ENCODE measurements around the gene ITGA3. TPM values are rescaled to one million over a fixed set of nuclear protein-coding genes. Genes with fewer than 3 reads are reported as not detected.

ITGA3 gene
- total and polyA plus RNA-seq, 7 donors = 15.6 to 85.1 (median 38.4) TPM

- H3K27ac ChIP-seq = no peak overlapping the region
- DNase-seq = no peak
- 92 to 95% methylated on average over 4 of the region's 4 CpGs for WGBS, 2 donors
- H3K36me3 ChIP-seq = peaks cover 28 to 76% (median 50%) of the 10 kb centered on the region in 4 donors
- H3K9me3 ChIP-seq = no peaks in the 10 kb centered on the region
- intact Hi-C loops (cut with DNase I) = no loop called here
- H3K4me3 ChIP-seq = no peak overlapping the region
- H3K4me1 ChIP-seq = peaks cover 0 to 30% (median 21%) of the 10 kb centered on the region in 4 donors
- no peak for TF ChIP-seq EP300 (IDR thresholded peaks at IDR 0.05)
- TF ChIP-seq POLR2AphosphoS5 (IDR thresholded peaks at IDR 0.05) = no peak
- no peak for TF ChIP-seq POLR2A (IDR thresholded peaks at IDR 0.05)
- TF ChIP-seq, protein P1, sequence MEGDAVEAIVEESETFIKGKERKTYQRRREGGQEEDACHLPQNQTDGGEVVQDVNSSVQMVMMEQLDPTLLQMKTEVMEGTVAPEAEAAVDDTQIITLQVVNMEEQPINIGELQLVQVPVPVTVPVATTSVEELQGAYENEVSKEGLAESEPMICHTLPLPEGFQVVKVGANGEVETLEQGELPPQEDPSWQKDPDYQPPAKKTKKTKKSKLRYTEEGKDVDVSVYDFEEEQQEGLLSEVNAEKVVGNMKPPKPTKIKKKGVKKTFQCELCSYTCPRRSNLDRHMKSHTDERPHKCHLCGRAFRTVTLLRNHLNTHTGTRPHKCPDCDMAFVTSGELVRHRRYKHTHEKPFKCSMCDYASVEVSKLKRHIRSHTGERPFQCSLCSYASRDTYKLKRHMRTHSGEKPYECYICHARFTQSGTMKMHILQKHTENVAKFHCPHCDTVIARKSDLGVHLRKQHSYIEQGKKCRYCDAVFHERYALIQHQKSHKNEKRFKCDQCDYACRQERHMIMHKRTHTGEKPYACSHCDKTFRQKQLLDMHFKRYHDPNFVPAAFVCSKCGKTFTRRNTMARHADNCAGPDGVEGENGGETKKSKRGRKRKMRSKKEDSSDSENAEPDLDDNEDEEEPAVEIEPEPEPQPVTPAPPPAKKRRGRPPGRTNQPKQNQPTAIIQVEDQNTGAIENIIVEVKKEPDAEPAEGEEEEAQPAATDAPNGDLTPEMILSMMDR (IDR thresholded peaks at IDR 0.05) = no peak
- no peaks in the 10 kb centered on the region for H3K27me3 ChIP-seq
These were observed 81.1 kb downstream of the ITGA3 start for GRCh38 chr17:50137042-50137441.

DNA sequence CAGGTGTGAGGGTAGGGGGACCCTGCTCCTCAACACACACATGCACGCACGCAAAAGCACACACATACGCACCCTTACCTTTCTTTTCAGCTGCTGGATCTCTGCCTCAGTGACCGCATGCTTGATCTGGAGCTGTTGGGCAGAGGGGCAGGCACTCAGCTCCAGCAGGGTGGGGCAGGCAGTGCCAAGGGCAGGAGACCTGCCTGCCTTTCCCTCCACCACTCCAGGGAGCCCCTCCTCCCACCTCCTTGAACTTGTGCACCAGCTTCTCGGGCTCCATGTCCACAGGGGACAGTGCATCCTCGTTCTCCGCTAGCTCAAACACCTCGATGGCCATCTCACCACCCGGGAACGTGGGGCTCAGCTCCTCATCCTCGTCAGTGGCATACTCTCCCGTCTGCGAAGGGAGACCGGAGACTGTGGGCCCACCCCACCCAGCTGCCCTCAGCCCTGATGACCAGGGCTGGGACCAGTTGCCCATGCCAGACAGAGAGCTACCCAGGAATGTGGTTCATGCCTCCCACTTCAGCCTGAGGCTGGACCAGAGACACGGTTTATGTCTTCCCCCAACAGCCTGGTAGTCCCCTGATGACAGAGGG lies 83.4 kb downstream of the ITGA3 start:
- no peaks in the 10 kb centered on the region for H3K9me3 ChIP-seq
- 91% methylated on average over 15 of the region's 15 CpGs for WGBS, 2 donors
- H3K27me3 ChIP-seq = no peaks in the 10 kb centered on the region
- DNase-seq = no peak
- intact Hi-C loops (cut with DNase I) = no loop called here
- H3K4me3 ChIP-seq = no peak overlapping the region
- peak overlapping the region in 1 of 4 donors; percentile 55 for H3K27ac ChIP-seq
- H3K36me3 ChIP-seq = peaks cover 32 to 97% (median 62%) of the 10 kb centered on the region in 4 donors
- peaks cover 0 to 11% (median 4%) of the 10 kb centered on the region in 4 donors for H3K4me1 ChIP-seq
- TF ChIP-seq POLR2A (IDR thresholded peaks at IDR 0.05) (no peak), POLR2AphosphoS5 (IDR thresholded peaks at IDR 0.05) (no peak), EP300 (IDR thresholded peaks at IDR 0.05) (no peak)
- TF ChIP-seq, protein P1 (IDR thresholded peaks at IDR 0.05) = no peak

Other genes with a start within 250 kb of the ITGA3 start
- not detected for gene TAC4, start 208.0 kb upstream of the ITGA3 start, total RNA-seq
- gene TAC4, start 208.0 kb upstream of the ITGA3 start, polyA plus RNA-seq = 1 to 10 TPM in 1 of 3 donors, not detected in 2; 3.6 TPM
- gene DLX4, start 86.9 kb upstream of the ITGA3 start, total RNA-seq = not detected
- under 1 TPM in 1 of 3 donors, not detected in 2; 0.34 TPM for gene DLX4, start 86.9 kb upstream of the ITGA3 start, polyA plus RNA-seq
- under 1 TPM in 1 of 4 donors, not detected in 3; 0.27 TPM for gene DLX3, start 60.9 kb upstream of the ITGA3 start, total RNA-seq
- under 1 TPM in 1 of 3 donors, not detected in 2; 0.07 TPM for gene DLX3, start 60.9 kb upstream of the ITGA3 start, polyA plus RNA-seq
- gene PDK2, start 39.2 kb downstream of the ITGA3 start, total RNA-seq = 10 to 100 TPM; 40.3 to 82.8 (median 45.7) TPM
- gene PDK2, start 39.2 kb downstream of the ITGA3 start, polyA plus RNA-seq = 10 to 100 TPM; 23.1 to 56.5 (median 43.9) TPM
- 1 to 10 TPM in 1 of 4 donors, under 1 TPM in 3; 0.16 to 2.5 (median 0.63) TPM for gene SAMD14, start 74.0 kb downstream of the ITGA3 start, total RNA-seq
- 1 to 10 TPM in 2 of 3 donors, under 1 TPM in 1; 0.92 to 1.3 (median 1.2) TPM for gene SAMD14, start 74.0 kb downstream of the ITGA3 start, polyA plus RNA-seq
- gene PPP1R9B, start 94.6 kb downstream of the ITGA3 start, total RNA-seq = 10 to 100 TPM; 15.3 to 18.8 (median 16.8) TPM
- gene PPP1R9B, start 94.6 kb downstream of the ITGA3 start, polyA plus RNA-seq = 10 to 100 TPM in 2 of 3 donors, 1 to 10 TPM in 1; 9.0 to 38.7 (median 10.9) TPM
- 10 to 100 TPM; 27.3 to 80.1 (median 56.1) TPM for gene SGCA, start 109.9 kb downstream of the ITGA3 start, total RNA-seq
- 1 to 10 TPM; 2.5 to 7.2 (median 4.6) TPM for gene SGCA, start 109.9 kb downstream of the ITGA3 start, polyA plus RNA-seq
- 100 to 1,000 TPM in 1 of 4 donors, 10 to 100 TPM in 3; 43.6 to 459 (median 71.4) TPM for gene COL1A1, start 145.5 kb downstream of the ITGA3 start, total RNA-seq
- gene COL1A1, start 145.5 kb downstream of the ITGA3 start, polyA plus RNA-seq = 10 to 100 TPM in 2 of 3 donors, 1 to 10 TPM in 1; 7.8 to 96.7 (median 10.2) TPM
- not detected for gene TMEM92, start 218.4 kb downstream of the ITGA3 start, total RNA-seq
- 1 to 10 TPM; 2.5 to 9.7 (median 3.6) TPM for gene TMEM92, start 218.4 kb downstream of the ITGA3 start, polyA plus RNA-seq